GM23248 (cell line): ENCODE measurements around the gene TEPSIN.

Experiments used
- EZH2 ChIP-seq: fragments of 200-600 bp; sonication (generic); IDR thresholded peaks from 2 replicates; pipeline ENCODE4 v1.6.1; 2018; ENCODE audit warnings: antibody characterized with exemption, mild to moderate bottlenecking; ENCODE audit not compliant: insufficient read depth, poor library complexity, severe bottlenecking
- EZH2phosphoT487 ChIP-seq: fragments of 200-600 bp; sonication (generic); IDR thresholded peaks from 2 replicates; pipeline ENCODE4 v1.6.1; 2018; ENCODE audit warnings: antibody characterized with exemption, moderate library complexity, mild to moderate bottlenecking, low read depth; ENCODE audit not compliant: insufficient read depth

DNA sequence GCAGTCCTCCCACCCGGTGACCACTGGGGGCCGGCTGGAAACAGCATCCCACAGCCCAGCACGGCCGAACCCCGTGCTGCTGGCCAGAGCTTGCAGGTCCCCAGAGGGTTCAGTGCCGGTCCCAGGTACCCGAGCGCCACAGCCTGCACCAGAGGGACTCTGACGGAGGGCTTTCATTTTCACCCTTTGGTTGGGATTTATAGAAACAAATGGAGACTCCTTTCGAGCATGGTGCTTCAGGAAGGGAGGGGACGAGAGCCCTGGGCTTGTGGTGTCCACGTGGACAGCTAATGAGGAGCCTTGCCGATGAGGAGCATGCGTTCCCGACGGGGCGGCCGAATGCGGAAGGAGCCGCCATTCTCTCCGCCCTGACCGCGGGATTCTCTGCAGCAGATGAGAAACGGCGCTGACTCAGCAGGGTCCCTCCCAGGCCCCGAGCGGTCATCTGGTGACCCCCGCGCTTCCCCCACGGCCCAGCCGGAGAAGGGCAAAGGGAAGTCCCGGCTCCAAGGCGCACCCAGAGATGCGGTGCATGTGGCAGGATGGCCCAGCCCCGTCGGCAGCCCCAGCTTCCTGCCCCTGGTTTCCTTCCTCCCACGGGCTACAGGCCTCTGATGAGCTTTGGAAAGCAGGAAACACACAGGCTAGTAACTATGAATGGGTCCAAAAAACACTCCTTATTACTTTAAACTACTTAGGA lies 46.5 kb upstream of the TEPSIN start:
- TF ChIP-seq EZH2 (no peak), EZH2phosphoT487 (no peak)
